ENCODE measurements around the gene ISCA2.
"Not testable (repeated sequence)": the region's sequence is repeated elsewhere in the genome, so short reads cannot be mapped to it uniquely, and the experiment has no call there.

ISCA2 gene

GRCh38 chr14:74531006-74531405, 37.4 kb downstream of the ISCA2 start:
- DNase-seq = no peak

GRCh38 chr14:74531467-74531866, 37.9 kb downstream of the ISCA2 start:
- no peak for DNase-seq

GRCh38 chr14:74532246-74532645, 38.7 kb downstream of the ISCA2 start:
- no peak for DNase-seq

- DNase-seq = no peak
These were observed 40.0 kb downstream of the ISCA2 start for GRCh38 chr14:74533576-74533975.

GRCh38 chr14:74535756-74536325, 42.3 kb downstream of the ISCA2 start:
- no peak for DNase-seq

- DNase-seq = not testable (repeated sequence)
These were observed 42.8 kb downstream of the ISCA2 start for GRCh38 chr14:74536336-74536735.

- no peak for DNase-seq
These were observed 45.1 kb downstream of the ISCA2 start for GRCh38 chr14:74538411-74539391.

- no peak for DNase-seq
These were observed 45.9 kb downstream of the ISCA2 start for GRCh38 chr14:74539503-74539902.

GRCh38 chr14:74541225-74541624, 47.7 kb downstream of the ISCA2 start:
- no peak for DNase-seq

- no peak for DNase-seq
These were observed 48.6 kb downstream of the ISCA2 start for GRCh38 chr14:74542056-74542685.

- DNase-seq = no peak
These were observed 50.3 kb downstream of the ISCA2 start for GRCh38 chr14:74543771-74544438.

- no peak for DNase-seq
These were observed 51.8 kb downstream of the ISCA2 start for GRCh38 chr14:74545386-74545785.

- DNase-seq = no peak
These were observed 52.9 kb downstream of the ISCA2 start for GRCh38 chr14:74546416-74546815.

Data from DMS153 (cell line).